ENCODE data around the gene G3BP1. TPM values are rescaled to one million over a fixed set of nuclear protein-coding genes. Genes with fewer than 3 reads are reported as not detected.

The G3BP1 gene
- total RNA-seq, 1 donor from 2014 or later: 317 TPM

DNA sequence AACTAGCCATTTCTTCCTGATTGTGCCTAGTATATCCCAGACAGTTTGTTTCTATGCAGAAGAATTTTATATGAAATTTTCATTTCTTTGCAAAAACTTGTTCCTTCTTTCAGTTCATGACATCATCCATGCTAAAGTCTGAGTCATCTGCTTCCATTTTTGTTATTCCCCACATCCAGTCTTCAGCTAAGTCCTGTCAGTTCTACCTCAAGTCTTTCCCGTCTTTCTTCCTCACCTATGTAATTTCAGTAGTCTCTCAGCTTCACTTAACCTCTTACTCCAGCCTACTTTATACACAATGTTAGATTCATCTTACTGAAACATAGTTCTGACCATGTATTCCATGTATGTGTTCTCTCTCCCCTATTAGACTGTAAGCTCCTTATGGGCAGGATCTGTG, 39.1 kb downstream of the G3BP1 start:
- H3K36me3 Mint-ChIP-seq (ENCODE audit: low read depth): peaks cover 38% of the 10 kb centered on the region
- TF ChIP-seq, protein P1, sequence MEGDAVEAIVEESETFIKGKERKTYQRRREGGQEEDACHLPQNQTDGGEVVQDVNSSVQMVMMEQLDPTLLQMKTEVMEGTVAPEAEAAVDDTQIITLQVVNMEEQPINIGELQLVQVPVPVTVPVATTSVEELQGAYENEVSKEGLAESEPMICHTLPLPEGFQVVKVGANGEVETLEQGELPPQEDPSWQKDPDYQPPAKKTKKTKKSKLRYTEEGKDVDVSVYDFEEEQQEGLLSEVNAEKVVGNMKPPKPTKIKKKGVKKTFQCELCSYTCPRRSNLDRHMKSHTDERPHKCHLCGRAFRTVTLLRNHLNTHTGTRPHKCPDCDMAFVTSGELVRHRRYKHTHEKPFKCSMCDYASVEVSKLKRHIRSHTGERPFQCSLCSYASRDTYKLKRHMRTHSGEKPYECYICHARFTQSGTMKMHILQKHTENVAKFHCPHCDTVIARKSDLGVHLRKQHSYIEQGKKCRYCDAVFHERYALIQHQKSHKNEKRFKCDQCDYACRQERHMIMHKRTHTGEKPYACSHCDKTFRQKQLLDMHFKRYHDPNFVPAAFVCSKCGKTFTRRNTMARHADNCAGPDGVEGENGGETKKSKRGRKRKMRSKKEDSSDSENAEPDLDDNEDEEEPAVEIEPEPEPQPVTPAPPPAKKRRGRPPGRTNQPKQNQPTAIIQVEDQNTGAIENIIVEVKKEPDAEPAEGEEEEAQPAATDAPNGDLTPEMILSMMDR (conservative IDR thresholded peaks at IDR 0.05): no peak
- H3K4me1 Mint-ChIP-seq: no peaks in the 10 kb centered on the region
- H3K27ac Mint-ChIP-seq (ENCODE audit: unreplicated experiment): no peak overlapping the region
- H3K4me3 Mint-ChIP-seq: no peak overlapping the region
- peaks cover 3% of the 10 kb centered on the region for H3K9me3 Mint-ChIP-seq
- DNase-seq (ENCODE audit: low read depth, low spot score): no peak
- H3K27me3 Mint-ChIP-seq (ENCODE audit: low read depth): no peaks in the 10 kb centered on the region

- no peak overlapping the region for H3K27ac Mint-ChIP-seq (ENCODE audit: unreplicated experiment)
These were observed 40.0 kb downstream of the G3BP1 start for GRCh38 chr5:151811593-151812321.

DNA sequence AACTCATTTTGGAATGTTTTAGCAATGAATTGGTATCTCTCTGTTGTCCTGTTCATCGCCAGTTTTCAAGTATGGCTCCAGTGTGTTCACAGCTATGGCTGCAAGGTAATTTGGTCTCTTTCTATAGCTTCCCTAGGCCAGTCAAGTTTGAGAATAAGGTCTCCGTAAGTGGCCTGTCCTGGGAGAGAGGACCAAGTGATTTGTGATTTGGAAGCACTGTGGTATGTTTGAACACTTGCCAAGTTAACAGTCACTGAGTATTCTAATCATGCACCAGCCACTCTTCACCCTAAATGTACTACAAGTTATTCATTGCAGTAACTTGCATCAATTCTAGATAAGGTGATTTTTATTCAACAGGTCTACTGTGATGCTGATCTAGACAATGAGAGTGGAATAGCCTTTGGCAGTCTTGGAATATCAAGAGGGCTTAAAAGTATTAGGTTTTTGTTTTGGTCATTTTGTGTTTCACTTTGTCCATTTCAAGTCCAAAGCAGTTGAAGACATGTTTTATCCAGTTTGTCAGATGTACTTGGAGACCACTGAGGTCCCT, 41.1 kb downstream of the G3BP1 start:
- Mint-ChIP-seq H3K27me3 (ENCODE audit: low read depth) (no peaks in the 10 kb centered on the region), H3K4me3 (no peak overlapping the region), H3K36me3 (ENCODE audit: low read depth) (peaks cover 28% of the 10 kb centered on the region), H3K4me1 (no peaks in the 10 kb centered on the region), H3K27ac (ENCODE audit: unreplicated experiment) (no peak overlapping the region), H3K9me3 (peaks cover 3% of the 10 kb centered on the region)
- TF ChIP-seq, protein P1 (conservative IDR thresholded peaks at IDR 0.05): no peak
- no peak for DNase-seq (ENCODE audit: low read depth, low spot score)

More at GRCh38 chr5:151811593-151812321, 40.0 kb downstream of the G3BP1 start:
- TF ChIP-seq, protein P1 (conservative IDR thresholded peaks at IDR 0.05): no peak
- no peak for DNase-seq (ENCODE audit: low read depth, low spot score)
- peaks cover 33% of the 10 kb centered on the region for H3K36me3 Mint-ChIP-seq (ENCODE audit: low read depth)
- H3K27me3 Mint-ChIP-seq (ENCODE audit: low read depth): no peaks in the 10 kb centered on the region
- no peak overlapping the region for H3K4me3 Mint-ChIP-seq
- H3K9me3 Mint-ChIP-seq: peaks cover 3% of the 10 kb centered on the region
- no peaks in the 10 kb centered on the region for H3K4me1 Mint-ChIP-seq

GRCh38 chr5:151815051-151815450, 43.3 kb downstream of the G3BP1 start:
- peaks cover 18% of the 10 kb centered on the region for H3K36me3 Mint-ChIP-seq (ENCODE audit: low read depth)
- no peaks in the 10 kb centered on the region for H3K27me3 Mint-ChIP-seq (ENCODE audit: low read depth)
- DNase-seq (ENCODE audit: low read depth, low spot score): no peak

DNA sequence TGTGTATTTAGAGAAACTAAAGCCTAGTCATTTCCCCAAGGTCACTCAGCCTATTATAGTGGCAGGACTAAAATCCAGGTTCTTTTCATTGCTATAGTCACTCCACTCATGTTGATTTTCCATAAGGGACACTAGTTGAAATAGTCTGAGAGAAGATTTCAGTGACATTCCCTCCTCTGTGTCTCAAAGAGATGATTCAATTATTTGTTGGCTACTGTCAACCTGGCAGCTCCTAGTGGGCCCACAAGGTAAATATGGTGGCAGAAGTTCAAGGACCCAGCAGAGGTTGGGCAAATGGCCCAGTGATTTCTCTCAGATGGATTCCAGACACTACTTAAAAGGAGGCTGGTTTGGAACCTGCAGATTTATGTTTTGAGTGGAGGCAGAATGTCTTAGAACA, 48.1 kb downstream of the G3BP1 start:
- Mint-ChIP-seq H3K27me3 (ENCODE audit: low read depth) (no peaks in the 10 kb centered on the region), H3K27ac (ENCODE audit: unreplicated experiment) (no peak overlapping the region), H3K9me3 (no peaks in the 10 kb centered on the region), H3K36me3 (ENCODE audit: low read depth) (peaks cover 3% of the 10 kb centered on the region), H3K4me3 (no peak overlapping the region), H3K4me1 (peaks cover 17% of the 10 kb centered on the region)
- no peak for DNase-seq (ENCODE audit: low read depth, low spot score)
- TF ChIP-seq, protein P1 (conservative IDR thresholded peaks at IDR 0.05): no peak

More at GRCh38 chr5:151815051-151815450, 43.3 kb downstream of the G3BP1 start:
- Mint-ChIP-seq H3K27ac (ENCODE audit: unreplicated experiment) (no peak overlapping the region), H3K4me3 (no peak overlapping the region), H3K9me3 (peaks cover 3% of the 10 kb centered on the region), H3K4me1 (peaks cover 2% of the 10 kb centered on the region)
- TF ChIP-seq, protein P1 (conservative IDR thresholded peaks at IDR 0.05): no peak
